Right ventricle myocardium superior (tissue), 1 donor: ENCODE measurements around the gene EDC4. TPM values are rescaled to one million over a fixed set of nuclear protein-coding genes. Genes with fewer than 3 reads are reported as not detected.
"Not testable (repeated sequence)": the region's sequence is repeated elsewhere in the genome, so short reads cannot be mapped to it uniquely, and the experiment has no call there.

Source experiments
- ATAC-seq: fragments of 200-7000 bp; cut with Tn5 transposase; one replicate; pipeline ENCODE4 v1.9.1; 2020; ENCODE audit warnings: mild to moderate bottlenecking; ENCODE audit not compliant: poor library complexity
- DNase-seq: peaks from one replicate; pipeline ENCODE4 v3.0.0-alpha.2; 2020
- intact Hi-C: fragments of 100-400 bp; cut with DNase I; formaldehyde crosslinking; loops from one replicate; pipeline ENCODE4 v1.11.2; 2022
- long read RNA-seq: library from polyadenylated mRNA; unstranded; transcript quantifications from one replicate; pipeline ENCODE4 v2.0.0, GENCODE V29; 2021
- total RNA-seq: library from RNA; stranded (reverse); fragmentation: NEBNext Ultra II Directional; extraction: Animal tissue kit (Norgen Biotek cat#: 25700); gene quantifications from one replicate; pipeline ENCODE4 v1.2.1, GENCODE V29; 2021
- donor health status: DM: no; HTN: yes; CAD: no; lungs with severe emphysema.

Gene EDC4, protein sequence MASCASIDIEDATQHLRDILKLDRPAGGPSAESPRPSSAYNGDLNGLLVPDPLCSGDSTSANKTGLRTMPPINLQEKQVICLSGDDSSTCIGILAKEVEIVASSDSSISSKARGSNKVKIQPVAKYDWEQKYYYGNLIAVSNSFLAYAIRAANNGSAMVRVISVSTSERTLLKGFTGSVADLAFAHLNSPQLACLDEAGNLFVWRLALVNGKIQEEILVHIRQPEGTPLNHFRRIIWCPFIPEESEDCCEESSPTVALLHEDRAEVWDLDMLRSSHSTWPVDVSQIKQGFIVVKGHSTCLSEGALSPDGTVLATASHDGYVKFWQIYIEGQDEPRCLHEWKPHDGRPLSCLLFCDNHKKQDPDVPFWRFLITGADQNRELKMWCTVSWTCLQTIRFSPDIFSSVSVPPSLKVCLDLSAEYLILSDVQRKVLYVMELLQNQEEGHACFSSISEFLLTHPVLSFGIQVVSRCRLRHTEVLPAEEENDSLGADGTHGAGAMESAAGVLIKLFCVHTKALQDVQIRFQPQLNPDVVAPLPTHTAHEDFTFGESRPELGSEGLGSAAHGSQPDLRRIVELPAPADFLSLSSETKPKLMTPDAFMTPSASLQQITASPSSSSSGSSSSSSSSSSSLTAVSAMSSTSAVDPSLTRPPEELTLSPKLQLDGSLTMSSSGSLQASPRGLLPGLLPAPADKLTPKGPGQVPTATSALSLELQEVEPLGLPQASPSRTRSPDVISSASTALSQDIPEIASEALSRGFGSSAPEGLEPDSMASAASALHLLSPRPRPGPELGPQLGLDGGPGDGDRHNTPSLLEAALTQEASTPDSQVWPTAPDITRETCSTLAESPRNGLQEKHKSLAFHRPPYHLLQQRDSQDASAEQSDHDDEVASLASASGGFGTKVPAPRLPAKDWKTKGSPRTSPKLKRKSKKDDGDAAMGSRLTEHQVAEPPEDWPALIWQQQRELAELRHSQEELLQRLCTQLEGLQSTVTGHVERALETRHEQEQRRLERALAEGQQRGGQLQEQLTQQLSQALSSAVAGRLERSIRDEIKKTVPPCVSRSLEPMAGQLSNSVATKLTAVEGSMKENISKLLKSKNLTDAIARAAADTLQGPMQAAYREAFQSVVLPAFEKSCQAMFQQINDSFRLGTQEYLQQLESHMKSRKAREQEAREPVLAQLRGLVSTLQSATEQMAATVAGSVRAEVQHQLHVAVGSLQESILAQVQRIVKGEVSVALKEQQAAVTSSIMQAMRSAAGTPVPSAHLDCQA (N-terminal part only)
- 30.6 TPM for total RNA-seq
- long read RNA-seq, full-length matches to known transcripts: 55 of 94 reads
- long read RNA-seq, partial matches to known transcripts: 22 of 94 reads
- long read RNA-seq, other reads (novel, unspliced or antisense): 17 of 94 reads

DNA sequence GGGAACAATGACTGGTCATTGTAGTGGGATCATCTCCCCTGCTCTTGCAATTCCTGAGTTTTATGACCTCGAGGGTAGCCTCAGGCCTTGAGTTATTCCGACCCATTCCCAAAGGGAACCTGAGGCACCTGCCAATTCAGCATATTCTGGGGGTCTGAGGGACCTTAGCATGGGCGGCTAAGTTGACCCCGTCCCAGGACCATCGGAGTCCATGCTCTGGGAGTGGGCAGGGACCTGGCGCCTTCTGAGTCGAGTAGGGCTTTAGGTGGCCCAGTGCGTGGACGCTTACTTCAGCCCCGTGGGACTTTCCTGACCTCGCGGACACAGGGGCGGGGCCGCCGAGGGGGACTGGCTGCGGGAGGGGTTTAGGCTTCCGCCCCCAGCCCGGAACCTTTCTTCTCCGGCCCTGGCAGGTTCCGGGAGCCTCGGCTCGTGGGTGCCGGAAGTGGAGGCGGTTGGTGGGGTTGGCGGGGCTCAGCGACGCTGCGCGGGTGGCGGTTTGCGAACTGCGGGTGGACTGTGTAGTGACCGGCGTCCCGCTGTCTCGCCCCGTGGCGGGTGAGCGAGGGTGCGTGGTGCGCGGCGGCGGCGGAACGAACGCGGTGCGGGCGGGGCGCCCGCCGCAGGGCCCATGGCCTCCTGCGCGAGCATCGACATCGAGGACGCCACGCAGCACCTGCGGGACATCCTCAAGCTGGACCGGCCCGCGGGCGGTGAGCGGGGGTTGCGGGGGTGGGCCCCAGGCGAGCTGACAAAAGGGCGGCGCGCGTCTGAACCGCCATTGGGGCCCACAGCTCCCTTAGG lies at the start of gene EDC4:
EDC4 (plus strand) TSS at position 422 of the 804 bp plus-strand sequence; CDS start at position 632, 210 bp downstream.
- peak; percentile 97 for ATAC-seq
- intact Hi-C loops: no loop called here
- DNase-seq: peak; percentile 91

DNA sequence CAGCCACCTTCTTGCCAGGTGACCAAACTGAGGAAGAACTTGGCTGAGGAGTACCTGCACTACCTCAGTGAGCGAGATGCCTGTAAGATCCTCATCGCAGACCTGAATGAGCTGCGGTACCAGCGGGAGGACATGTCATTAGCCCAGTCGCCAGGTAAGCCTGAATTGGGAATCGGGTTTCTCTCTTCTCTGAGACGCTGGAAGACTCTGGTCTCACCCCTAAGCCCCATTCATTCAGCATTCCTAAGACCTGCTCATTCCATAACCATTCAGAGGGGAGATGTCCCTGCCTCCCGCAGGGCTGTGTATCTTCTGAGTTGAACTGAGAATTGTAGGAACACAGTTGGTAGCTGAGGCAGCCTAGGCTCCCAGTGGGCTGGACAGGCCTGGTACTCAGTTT lies 47.7 kb upstream of the EDC4 start:
- DNase-seq: no peak
- intact Hi-C loops: loop anchor here (10.0 kb wide), 1 partner anchor 400 kb away; no protein-coding TSS in a partner anchor
- no peak for ATAC-seq

DNA sequence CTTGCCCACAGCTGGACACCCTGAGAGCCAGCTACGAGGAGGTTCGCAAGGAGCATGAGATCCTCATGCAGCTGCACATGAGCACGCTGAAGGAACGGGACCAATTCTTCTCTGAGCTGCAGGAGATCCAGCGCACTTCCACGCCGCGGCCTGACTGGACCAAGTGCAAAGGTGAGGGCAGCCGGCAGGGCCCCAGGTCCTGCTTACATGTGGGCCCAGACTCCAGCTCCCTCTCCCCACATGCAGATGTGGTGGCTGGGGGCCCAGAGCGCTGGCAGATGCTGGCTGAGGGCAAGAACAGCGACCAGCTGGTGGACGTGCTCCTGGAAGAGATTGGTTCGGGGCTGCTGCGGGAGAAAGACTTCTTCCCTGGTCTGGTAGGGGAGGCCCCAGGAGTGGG lies 46.9 kb upstream of the EDC4 start:
- no peak for ATAC-seq
- DNase-seq: no peak

DNA sequence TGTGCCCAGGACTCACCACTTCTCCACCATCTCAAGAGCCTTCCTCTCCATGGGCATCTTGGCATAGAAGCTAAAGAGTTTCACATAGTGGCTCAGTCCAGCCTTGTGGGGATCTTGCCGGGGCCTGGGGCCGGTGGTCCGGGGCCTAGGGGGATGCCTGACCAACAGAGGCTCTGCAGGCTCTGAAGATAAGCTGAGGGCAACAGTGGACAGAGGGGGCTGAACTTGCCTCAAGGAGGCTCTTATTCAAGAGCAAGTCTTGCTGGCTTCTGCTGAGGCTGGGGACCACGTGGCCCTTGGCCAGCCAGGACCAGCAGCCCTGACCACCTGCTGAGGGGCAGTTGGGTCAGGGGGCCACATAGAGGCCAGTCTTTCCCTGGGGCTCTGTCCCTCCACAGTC lies 44.2 kb upstream of the EDC4 start:
- no peak for ATAC-seq
- no peak for DNase-seq
- intact Hi-C loops: loop anchor here (10.0 kb wide), 1 partner anchor 396 kb away; no protein-coding TSS in a partner anchor

More for the DNA sequence above, 46.9 kb upstream of the EDC4 start:
- intact Hi-C loops: loop anchor here (10.0 kb wide), 1 partner anchor 399 kb away; no protein-coding TSS in a partner anchor

DNA sequence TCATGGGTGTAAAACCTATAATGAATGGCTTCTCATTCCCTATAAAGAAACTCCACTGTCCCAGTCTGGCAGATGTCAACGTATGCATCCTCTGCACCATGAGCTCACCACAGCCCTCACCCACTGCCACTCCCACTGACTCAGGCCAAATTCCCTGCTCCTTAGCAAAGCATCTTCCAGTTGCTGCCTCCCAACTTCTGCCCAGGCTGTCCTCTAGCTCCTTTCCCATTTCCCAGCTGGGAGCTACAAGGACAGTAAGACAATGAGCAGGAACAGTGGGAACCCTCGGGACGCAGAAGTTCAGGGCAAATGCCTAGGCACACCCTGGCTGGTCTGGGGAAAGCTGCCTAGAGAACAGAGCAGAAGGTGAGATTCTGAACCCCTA lies 39.8 kb upstream of the EDC4 start:
- DNase-seq: no peak
- intact Hi-C loops: no loop called here
- ATAC-seq: peak; percentile 5

DNA sequence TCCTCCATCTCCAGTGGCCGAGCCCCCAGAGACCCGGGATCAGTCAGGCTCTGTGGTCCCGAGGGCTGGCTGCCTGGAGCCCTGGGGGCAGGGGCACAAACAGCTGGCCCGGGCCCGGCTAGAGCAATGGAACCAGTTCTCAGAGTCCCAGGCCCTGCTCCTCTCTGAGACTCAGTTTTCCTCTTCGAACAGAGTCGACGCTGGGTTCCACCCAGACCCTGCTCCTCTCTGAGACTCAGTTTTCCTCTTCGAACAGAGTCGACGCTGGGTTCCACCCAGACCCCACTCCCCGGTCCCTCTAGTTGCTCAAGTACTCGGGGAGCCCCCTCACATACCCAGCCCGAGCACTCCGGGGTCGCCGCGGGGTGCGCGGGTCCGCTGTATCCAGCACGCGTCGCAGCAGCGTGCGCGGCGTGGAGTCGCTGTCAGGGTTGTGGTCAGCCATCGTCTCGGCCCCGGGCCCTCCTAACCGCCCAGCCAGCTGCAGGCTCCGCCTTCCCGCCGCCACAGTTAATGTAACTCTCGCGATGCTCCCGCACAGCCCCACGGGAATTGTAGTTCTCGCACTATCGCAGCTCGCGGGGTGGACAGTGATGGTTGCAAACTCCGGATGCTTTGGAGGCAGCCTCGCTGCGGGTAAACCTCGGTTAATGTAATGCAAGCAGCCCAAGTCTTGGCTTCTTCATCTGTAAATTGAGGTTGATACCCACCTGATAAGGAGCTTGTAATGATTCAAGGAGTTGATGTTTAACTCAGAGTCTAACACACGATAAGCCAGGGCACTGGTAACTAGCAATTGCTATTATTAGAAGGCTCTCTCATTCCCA lies 39.2 kb upstream of the EDC4 start:
- ATAC-seq: peak; percentile 100
- peak; percentile 97 for DNase-seq
- intact Hi-C loops: no loop called here

DNA sequence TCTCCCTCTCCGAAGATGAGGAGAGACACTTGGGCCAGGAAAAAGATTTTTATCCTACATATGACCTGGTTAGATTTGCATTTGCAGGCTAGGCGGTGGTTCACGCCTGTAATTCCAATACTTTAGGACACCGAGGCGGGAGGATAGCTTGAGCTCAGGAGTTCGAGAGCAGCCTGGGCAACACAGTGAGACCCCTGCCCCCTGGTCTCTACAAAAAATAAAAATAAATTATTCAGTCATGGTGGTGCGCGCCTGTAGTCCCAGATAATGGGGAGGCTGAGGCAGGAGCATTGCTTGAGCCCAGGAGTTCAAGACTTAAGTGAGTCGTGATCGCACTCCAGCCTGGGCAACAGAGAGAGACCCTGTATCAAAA lies 38.6 kb upstream of the EDC4 start:
- no peak for DNase-seq

DNA sequence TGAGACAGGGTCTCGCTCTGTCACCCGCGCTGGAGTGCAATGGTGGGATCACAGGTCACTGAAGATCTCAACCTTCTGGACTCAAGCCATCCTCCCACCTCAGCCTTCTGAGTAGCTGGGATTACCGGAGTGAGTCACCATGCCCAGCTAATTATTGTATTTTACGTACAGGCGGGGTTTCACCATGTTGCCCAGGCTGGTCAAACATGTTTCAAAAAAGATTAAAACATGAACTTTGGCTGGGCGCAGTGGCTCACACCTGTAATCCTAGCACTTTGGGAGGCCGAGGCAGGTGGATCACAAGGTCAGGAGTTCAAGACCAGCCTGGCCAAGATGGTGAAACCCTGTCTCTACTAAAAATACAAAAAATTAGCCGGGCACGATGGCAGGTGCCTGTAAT lies 35.7 kb upstream of the EDC4 start:
- ATAC-seq, DNase-seq, intact Hi-C loops: not testable (repeated sequence)

More for the DNA sequence above, 38.6 kb upstream of the EDC4 start:
- no peak for ATAC-seq
- intact Hi-C loops: no loop called here

DNA sequence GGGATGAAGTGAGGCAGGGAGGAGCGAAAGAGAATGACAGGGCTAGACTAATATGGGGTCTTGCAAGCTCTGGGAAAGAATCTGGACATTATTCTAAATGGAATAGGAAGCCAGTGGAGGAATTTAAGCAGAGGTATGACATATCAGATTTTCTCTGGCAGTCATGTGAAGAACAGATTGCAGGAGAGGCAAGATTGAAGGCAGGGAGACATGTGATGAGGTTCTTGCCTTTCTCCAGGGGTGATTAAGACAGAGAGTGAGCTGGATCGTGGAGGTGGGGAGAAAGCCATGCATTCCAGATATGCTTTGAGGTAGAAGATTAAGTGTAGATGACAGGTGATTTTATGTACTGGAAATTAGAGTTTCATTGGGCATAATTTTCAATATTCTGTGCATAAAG lies 35.0 kb upstream of the EDC4 start:
- DNase-seq: no peak
- intact Hi-C loops: no loop called here
- ATAC-seq: no peak

DNA sequence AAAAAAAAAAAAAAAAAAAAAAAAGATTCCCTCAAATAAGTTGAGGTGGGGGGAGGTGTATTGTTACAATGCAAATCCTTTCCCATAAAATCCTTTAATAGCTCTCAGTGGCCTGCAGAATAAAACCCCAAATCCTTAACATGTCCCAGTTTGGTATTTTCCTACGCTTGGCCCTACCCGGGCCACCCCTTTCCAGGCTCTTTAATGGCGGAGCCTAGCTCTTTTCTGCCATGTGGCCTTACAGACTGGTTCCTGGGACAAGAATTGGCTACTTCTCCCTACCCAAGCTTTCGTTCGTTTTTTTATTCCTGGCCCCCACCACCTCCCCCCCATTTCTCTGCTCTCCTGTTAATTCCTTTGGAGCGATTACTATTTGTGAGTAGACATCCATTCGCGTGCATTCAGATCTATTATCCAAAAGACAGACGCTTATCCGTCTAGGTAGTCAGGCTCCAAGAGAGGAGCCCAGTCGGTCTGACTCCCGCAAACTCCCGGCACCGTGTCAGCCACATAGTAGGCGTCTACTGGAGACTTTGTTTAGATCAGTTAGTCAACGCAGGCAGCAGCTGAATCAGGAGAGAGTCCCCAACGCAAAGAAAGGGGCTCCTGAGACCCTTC lies 31.5 kb upstream of the EDC4 start:
- DNase-seq (no peak), ATAC-seq (peak; percentile 3)
- intact Hi-C loops: no loop called here

DNA sequence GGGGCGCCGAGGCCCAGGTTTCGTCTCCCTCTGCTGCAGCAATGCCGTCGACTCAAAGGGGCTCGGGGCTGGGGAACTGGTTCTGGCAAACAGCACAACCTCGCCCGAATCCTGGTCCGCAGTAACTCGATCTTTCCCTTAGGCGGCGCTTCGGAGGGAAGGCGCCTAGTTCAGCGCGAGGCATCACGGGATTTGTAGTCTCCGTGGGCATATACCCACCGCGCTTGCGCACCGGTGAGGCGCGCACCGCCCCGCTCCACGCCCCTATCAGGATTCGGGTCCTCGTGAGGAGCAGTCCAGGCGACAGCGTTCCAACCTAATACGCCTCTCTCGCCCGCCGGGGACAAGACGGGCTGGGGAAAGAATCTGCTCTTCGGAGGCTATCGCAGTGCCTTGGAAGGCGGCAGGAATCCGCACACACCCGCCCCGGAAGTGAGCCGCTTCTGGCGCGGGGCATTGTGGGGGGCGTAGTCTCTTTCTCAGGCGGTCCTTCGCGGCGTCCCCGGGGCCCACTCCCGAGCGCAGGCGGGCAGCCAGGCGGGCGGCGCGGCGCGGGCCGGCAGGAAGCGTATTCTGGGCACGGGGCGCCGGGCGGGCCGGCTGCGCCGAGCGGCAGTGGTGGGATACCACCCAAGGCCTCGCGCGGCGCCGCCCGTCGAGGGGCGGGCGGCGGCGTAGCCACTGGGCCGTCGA lies 30.9 kb upstream of the EDC4 start, which contains the start of gene THAP11:
THAP11 (plus strand) TSS at position 505 of the 693 bp plus-strand sequence. CDS start 235 bp downstream, outside the sequence.
- peak; percentile 83 for ATAC-seq

DNA sequence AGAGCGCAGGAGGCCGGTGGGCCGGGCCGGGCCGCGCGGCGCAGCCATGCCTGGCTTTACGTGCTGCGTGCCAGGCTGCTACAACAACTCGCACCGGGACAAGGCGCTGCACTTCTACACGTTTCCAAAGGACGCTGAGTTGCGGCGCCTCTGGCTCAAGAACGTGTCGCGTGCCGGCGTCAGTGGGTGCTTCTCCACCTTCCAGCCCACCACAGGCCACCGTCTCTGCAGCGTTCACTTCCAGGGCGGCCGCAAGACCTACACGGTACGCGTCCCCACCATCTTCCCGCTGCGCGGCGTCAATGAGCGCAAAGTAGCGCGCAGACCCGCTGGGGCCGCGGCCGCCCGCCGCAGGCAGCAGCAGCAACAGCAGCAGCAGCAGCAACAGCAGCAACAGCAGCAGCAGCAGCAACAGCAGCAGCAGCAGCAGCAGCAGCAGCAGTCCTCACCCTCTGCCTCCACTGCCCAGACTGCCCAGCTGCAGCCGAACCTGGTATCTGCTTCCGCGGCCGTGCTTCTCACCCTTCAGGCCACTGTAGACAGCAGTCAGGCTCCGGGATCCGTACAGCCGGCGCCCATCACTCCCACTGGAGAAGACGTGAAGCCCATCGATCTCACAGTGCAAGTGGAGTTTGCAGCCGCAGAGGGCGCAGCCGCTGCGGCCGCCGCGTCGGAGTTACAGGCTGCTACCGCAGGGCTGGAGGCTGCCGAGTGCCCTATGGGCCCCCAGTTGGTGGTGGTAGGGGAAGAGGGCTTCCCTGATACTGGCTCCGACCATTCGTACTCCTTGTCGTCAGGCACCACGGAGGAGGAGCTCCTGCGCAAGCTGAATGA lies 30.1 kb upstream of the EDC4 start:
- intact Hi-C loops: no loop called here
- DNase-seq (peak; percentile 66), ATAC-seq (peak; percentile 8)

More for the DNA sequence above, 30.9 kb upstream of the EDC4 start, which contains the start of gene THAP11:
- intact Hi-C loops: no loop called here
- peak; percentile 95 for DNase-seq

DNA sequence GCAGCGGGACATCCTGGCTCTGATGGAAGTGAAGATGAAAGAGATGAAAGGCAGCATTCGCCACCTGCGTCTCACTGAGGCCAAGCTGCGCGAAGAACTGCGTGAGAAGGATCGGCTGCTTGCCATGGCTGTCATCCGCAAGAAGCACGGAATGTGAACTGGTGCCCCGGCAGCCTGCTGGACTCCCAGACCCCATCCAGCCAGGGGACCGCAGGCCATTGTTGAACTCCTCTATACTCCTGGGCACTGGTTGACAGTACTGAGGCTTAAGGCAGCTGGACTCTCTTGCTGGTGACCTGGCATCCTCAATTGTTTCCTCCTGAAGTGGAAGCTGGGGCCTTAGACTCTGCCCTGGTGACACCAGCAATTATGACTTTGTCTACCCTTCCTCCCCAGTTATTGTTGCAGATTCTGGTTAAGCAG lies 29.5 kb upstream of the EDC4 start:
- intact Hi-C loops: no loop called here
- ATAC-seq: no peak
- DNase-seq: no peak

DNA sequence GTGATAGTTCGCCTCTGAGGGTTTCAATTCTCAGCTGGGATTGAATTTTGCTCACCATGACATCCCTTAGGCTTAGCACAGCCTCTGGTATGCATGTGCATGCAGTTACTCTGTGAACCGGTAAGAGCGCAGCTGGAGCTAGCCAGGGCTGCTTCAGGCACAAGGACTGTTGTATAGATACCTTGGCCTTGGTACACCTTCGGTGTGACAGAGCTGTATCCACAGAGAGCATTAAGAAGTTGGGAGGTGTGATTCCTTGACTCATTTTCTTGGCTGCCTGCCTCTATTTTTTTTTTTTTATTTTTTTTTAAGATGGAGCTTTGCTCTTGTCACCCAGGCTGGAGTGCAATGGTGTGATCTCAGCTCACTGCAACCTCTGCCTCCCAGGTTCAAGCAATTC lies 28.4 kb upstream of the EDC4 start:
- intact Hi-C loops: no loop called here
- DNase-seq (no peak), ATAC-seq (no peak)
